ENCODE results near the gene KRTAP5-3. TPM values are rescaled to one million over a fixed set of nuclear protein-coding genes. Genes with fewer than 3 reads are reported as not detected.
"Not testable (repeated sequence)": the region's sequence is repeated elsewhere in the genome, so short reads cannot be mapped to it uniquely, and the experiment has no call there.

Gene KRTAP5-3
- total and polyA plus RNA-seq, 2 experiments from 2014 or later: not detected

DNA sequence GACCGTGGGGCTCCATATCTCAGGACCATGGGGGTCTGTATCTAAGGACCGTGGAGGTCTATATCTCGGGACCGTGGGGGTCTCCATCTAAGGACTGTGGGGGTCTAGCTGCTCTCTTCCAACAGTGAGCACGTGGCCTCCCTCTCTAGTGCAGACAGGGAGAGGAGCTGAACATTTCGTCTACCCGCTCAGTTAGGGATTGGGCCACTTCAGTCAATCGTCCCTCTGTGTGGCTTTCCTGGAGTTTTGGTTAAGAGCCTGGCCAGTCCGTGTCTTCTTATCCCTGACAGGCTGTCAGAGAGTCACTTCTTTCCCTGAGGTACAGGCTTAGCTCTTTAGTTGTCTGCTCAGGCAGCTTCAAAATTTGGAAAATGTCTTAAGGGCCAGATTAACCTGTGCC is 26.3 kb downstream of the KRTAP5-3 start:
- no peaks in the 10 kb centered on the region for H3K36me3 ChIP-seq
- no peaks in the 10 kb centered on the region for H3K9me3 ChIP-seq (ENCODE audit: low read depth)
- no peaks in the 10 kb centered on the region for H3K4me1 ChIP-seq (ENCODE audit: low read depth)
- no peak overlapping the region for H3K4me3 ChIP-seq
- no peak overlapping the region for H3K27ac ChIP-seq
- no peak for DNase-seq (ENCODE audit: low read depth in 1 of 2, low spot score in 1 of 2)
- TF ChIP-seq, protein P1, sequence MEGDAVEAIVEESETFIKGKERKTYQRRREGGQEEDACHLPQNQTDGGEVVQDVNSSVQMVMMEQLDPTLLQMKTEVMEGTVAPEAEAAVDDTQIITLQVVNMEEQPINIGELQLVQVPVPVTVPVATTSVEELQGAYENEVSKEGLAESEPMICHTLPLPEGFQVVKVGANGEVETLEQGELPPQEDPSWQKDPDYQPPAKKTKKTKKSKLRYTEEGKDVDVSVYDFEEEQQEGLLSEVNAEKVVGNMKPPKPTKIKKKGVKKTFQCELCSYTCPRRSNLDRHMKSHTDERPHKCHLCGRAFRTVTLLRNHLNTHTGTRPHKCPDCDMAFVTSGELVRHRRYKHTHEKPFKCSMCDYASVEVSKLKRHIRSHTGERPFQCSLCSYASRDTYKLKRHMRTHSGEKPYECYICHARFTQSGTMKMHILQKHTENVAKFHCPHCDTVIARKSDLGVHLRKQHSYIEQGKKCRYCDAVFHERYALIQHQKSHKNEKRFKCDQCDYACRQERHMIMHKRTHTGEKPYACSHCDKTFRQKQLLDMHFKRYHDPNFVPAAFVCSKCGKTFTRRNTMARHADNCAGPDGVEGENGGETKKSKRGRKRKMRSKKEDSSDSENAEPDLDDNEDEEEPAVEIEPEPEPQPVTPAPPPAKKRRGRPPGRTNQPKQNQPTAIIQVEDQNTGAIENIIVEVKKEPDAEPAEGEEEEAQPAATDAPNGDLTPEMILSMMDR (IDR thresholded peaks at IDR 0.05; ENCODE audit: low read depth, low read length): no peak
- peaks cover 37% of the 10 kb centered on the region for H3K27me3 ChIP-seq

- TF ChIP-seq, protein P1 (IDR thresholded peaks at IDR 0.05; ENCODE audit: low read depth, low read length): no peak
- H3K4me1 ChIP-seq (ENCODE audit: low read depth): peaks cover 3% of the 10 kb centered on the region
- no peaks in the 10 kb centered on the region for H3K36me3 ChIP-seq
- DNase-seq (ENCODE audit: low read depth in 1 of 2, low spot score in 1 of 2): no peak
- no peak overlapping the region for H3K4me3 ChIP-seq
- H3K27me3 ChIP-seq: peaks cover 57% of the 10 kb centered on the region
- H3K27ac ChIP-seq: no peak overlapping the region
- no peaks in the 10 kb centered on the region for H3K9me3 ChIP-seq (ENCODE audit: low read depth)
These were observed 31.4 kb downstream of the KRTAP5-3 start for GRCh38 chr11:1576825-1577224.

DNA sequence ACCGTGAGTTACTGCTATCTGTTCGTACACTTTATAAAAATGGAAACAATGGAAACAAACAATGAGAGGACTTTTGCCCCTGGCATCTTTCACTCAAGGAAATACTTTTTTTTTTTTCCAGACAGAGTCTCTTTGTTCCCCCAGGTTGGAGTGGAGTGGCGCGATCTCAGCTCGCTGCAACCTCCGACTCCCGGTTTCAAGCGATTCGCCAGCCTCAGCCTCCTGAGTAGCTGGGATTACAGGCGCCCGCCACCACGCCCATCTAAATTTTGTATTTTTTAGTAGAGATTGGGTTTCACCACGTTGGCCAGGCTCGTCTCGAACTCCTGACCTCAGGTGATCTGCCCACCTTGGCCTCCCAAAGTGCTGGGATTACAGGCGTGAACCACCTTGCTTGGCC is 32.5 kb downstream of the KRTAP5-3 start:
- H3K27ac ChIP-seq; H3K9me3 ChIP-seq (ENCODE audit: low read depth); DNase-seq (ENCODE audit: low read depth in 1 of 2, low spot score in 1 of 2); H3K4me1 ChIP-seq (ENCODE audit: low read depth); H3K4me3 ChIP-seq; H3K36me3 ChIP-seq: not testable (repeated sequence)
- peaks cover 67% of the 10 kb centered on the region for H3K27me3 ChIP-seq

DNA sequence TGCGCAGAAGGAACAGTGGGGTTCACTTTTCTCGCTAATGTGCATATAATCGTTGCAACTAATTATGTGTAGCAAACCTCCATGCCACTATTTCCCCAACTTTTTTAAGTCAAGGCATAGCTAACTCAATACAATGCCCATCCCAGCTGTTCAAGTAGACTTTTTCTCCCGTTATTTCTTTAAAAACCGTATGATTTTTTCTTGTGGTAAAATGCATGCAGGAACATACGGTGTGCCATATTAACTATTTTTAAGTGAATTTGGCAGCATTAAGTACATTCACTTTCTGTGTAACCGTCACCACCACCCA is 33.4 kb downstream of the KRTAP5-3 start:
- TF ChIP-seq, protein P1 (IDR thresholded peaks at IDR 0.05; ENCODE audit: low read depth, low read length): no peak
- Histone ChIP-seq H3K27ac (no peak overlapping the region), H3K4me1 (ENCODE audit: low read depth) (peaks cover 3% of the 10 kb centered on the region), H3K9me3 (ENCODE audit: low read depth) (no peaks in the 10 kb centered on the region), H3K27me3 (peaks cover 75% of the 10 kb centered on the region), H3K4me3 (no peak overlapping the region), H3K36me3 (no peaks in the 10 kb centered on the region)
- no peak for DNase-seq (ENCODE audit: low read depth in 1 of 2, low spot score in 1 of 2)

- peak overlapping the region; percentile 35 for H3K4me3 ChIP-seq
- peaks cover 80% of the 10 kb centered on the region for H3K27me3 ChIP-seq
These were observed 33.9 kb downstream of the KRTAP5-3 start for GRCh38 chr11:1574238-1574932.

DNA sequence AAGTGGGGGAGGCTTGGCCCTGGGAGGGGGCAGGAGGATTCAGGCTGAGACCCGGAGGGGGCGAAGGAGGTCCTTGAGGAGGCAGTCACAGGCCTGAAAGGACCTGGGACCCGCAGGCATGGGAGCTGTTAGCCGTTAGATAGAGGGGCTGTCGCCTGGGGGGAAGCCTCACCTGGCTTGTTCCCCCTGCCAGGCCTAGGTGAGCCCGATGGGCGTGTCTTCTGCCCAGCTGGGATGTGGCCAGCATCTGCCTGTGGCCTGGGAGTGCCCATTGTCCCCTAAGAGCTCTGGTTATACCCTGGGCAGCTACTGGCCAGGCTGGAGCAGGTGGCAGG is 34.4 kb downstream of the KRTAP5-3 start:
- Histone ChIP-seq H3K27ac (no peak overlapping the region), H3K9me3 (ENCODE audit: low read depth) (no peaks in the 10 kb centered on the region), H3K36me3 (no peaks in the 10 kb centered on the region), H3K4me3 (peak overlapping the region; percentile 35), H3K4me1 (ENCODE audit: low read depth) (peaks cover 3% of the 10 kb centered on the region), H3K27me3 (peaks cover 86% of the 10 kb centered on the region)
- no peak for DNase-seq (ENCODE audit: low read depth in 1 of 2, low spot score in 1 of 2)
- TF ChIP-seq, protein P1 (IDR thresholded peaks at IDR 0.05; ENCODE audit: low read depth, low read length): no peak

More at GRCh38 chr11:1574238-1574932, 33.9 kb downstream of the KRTAP5-3 start:
- Histone ChIP-seq H3K4me1 (ENCODE audit: low read depth) (peaks cover 3% of the 10 kb centered on the region), H3K27ac (no peak overlapping the region), H3K9me3 (ENCODE audit: low read depth) (no peaks in the 10 kb centered on the region), H3K36me3 (no peaks in the 10 kb centered on the region)
- TF ChIP-seq, protein P1 (IDR thresholded peaks at IDR 0.05; ENCODE audit: low read depth, low read length): peak; percentile 66
- DNase-seq (ENCODE audit: low read depth in 1 of 2, low spot score in 1 of 2): peak; percentile 47 to 73

Data from cardiac muscle cell (in vitro differentiated cells and primary cell).